HG02870 (cell line): ENCODE data around the gene ACTN4.

Experiments used
- ATAC-seq: cut with Tn5 transposase; IDR thresholded peaks from one replicate; pipeline ENCODE4 v1.9.1; 2021; ENCODE audit warnings: mild to moderate bottlenecking, moderate library complexity; ENCODE audit not compliant: unreplicated experiment

ACTN4 gene

GRCh38 chr19:38676878-38677646, 29.6 kb downstream of the ACTN4 start:
- ATAC-seq, result no peak

- no peak for ATAC-seq
These were observed 30.9 kb downstream of the ACTN4 start for GRCh38 chr19:38678217-38678890.

- ATAC-seq, result no peak
These were observed 31.5 kb downstream of the ACTN4 start for GRCh38 chr19:38678891-38679494.

GRCh38 chr19:38679839-38680238, 32.4 kb downstream of the ACTN4 start:
- no peak for ATAC-seq

GRCh38 chr19:38682195-38682867, 34.9 kb downstream of the ACTN4 start:
- no peak for ATAC-seq

- no peak for ATAC-seq
These were observed 35.5 kb downstream of the ACTN4 start for GRCh38 chr19:38682872-38683392.

- ATAC-seq, result no peak
These were observed 36.1 kb downstream of the ACTN4 start for GRCh38 chr19:38683393-38684077.

- ATAC-seq, result no peak
These were observed 36.8 kb downstream of the ACTN4 start for GRCh38 chr19:38684078-38684861.

- ATAC-seq, result no peak
These were observed 37.6 kb downstream of the ACTN4 start for GRCh38 chr19:38684862-38685665.

- ATAC-seq, result no peak
These were observed 38.4 kb downstream of the ACTN4 start for GRCh38 chr19:38685666-38686529.

GRCh38 chr19:38686530-38686888, 39.1 kb downstream of the ACTN4 start:
- no peak for ATAC-seq

- ATAC-seq, result no peak
These were observed 40.5 kb downstream of the ACTN4 start for GRCh38 chr19:38687837-38688378.

GRCh38 chr19:38690146-38690545, 42.7 kb downstream of the ACTN4 start:
- ATAC-seq, result no peak

- ATAC-seq, result no peak
These were observed 43.4 kb downstream of the ACTN4 start for GRCh38 chr19:38690832-38691231.

GRCh38 chr19:38691938-38692457, 44.5 kb downstream of the ACTN4 start:
- no peak for ATAC-seq

- no peak for ATAC-seq
These were observed 45.3 kb downstream of the ACTN4 start for GRCh38 chr19:38692458-38693379.
